Mononuclear cell (primary cell): ENCODE results near the gene MICAL2. TPM values are rescaled to one million over a fixed set of nuclear protein-coding genes. Genes with fewer than 3 reads are reported as not detected.

Experiments
- H3K27me3 ChIP-seq: 2 replicates; pipeline ENCODE4 v1.6.0; 2011; ENCODE audit warnings: low read length, control low read depth; ENCODE audit not compliant: insufficient read depth
- H3K4me1 ChIP-seq: 2 replicates; pipeline ENCODE4 v1.5.1; 2011; ENCODE audit warnings: mild to moderate bottlenecking, low read length, control low read depth; ENCODE audit not compliant: insufficient read depth
- H3K4me3 ChIP-seq: 2 replicates; pipeline ENCODE4 v1.5.1; 2011; ENCODE audit warnings: mild to moderate bottlenecking, low read length, moderate library complexity
- H3K9me3 ChIP-seq: 2 replicates; pipeline ENCODE4 v1.5.1; 2011; ENCODE audit warnings: low read depth, mild to moderate bottlenecking, control low read depth, low read length
- total RNA-seq: library from RNA; depleted of rRNA; stranded (reverse); fragments of >200 nt; gene quantifications from one replicate; pipeline ENCODE4 v1.2.3, GENCODE V29; 2012

The MICAL2 gene
- total RNA-seq, 1 donor: 14.5 TPM

DNA sequence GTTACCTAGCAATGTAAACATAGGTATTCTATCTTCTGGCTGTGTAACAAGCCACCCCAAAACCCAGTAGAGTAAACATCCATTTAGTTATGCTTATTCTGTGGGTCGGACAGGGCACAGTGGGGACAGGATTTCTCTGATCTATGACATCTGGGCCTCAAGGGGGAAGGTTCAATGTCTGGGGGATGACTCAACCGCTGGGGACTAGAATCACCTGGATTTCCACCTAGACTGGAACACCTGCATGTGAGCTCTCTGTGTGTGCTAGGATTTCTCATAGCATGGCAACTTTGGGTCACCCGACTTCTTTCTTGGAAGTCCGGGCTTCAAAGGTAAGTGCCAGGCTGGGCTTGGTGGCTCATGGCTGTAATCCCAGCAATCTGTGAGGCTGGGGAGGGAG, 36.5 kb upstream of the MICAL2 start:
- no peaks in the 10 kb centered on the region for H3K27me3 ChIP-seq
- no peaks in the 10 kb centered on the region for H3K4me1 ChIP-seq
- no peaks in the 10 kb centered on the region for H3K9me3 ChIP-seq
- no peak overlapping the region for H3K4me3 ChIP-seq

GRCh38 chr11:12074529-12075195, 35.7 kb upstream of the MICAL2 start:
- Histone ChIP-seq H3K4me1 (no peaks in the 10 kb centered on the region), H3K4me3 (no peak overlapping the region), H3K9me3 (no peaks in the 10 kb centered on the region), H3K27me3 (no peaks in the 10 kb centered on the region)

- Histone ChIP-seq H3K4me3 (no peak overlapping the region), H3K27me3 (no peaks in the 10 kb centered on the region), H3K4me1 (no peaks in the 10 kb centered on the region), H3K9me3 (no peaks in the 10 kb centered on the region)
Observed at GRCh38 chr11:12075291-12075690, 35.1 kb upstream of the MICAL2 start.

DNA sequence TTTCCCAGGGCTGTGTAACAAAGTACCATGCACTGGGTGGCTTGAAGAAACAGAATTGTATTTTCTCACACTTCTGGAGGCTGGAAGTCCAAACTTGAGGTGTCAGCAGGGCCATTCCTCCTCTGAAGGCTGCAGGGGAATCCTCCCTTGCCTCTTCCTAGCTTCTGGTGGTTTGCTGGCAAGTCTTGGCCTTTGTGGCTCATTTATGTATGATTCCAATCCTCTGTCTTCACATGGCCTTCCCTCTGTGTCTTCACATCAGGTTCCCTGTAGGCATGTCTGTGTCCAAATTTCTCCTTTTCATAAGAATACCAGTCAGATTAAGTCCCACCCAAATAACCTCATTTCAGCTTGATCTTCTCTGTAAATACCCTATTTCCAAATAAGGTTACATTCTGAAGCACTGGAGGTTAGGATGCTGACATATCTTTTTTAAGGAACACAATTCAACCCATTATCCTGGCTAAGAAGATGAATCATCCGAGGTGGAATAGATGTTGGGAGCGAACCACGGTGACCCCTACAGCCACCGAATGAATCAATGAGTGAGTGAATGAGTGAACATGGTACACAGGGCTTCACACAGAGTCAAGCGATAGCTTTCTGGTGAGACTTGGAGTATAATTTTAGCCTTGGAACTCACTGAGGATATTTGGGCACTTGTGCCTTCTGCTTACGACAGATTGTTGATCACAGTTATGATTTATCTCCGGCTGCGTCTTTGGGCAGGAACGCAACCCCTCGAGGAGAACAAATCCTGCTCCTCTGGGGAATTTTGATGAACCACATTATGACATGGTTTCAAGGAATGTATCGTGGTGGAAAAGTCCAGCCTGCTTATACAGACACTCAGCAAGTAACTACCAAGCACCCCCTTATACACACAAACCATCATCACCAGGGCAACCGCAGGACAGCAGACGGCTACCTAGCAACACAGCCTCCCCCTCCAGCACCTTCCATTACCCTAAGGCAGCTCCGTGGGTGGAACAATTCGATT, 34.3 kb upstream of the MICAL2 start:
- no peaks in the 10 kb centered on the region for H3K27me3 ChIP-seq
- no peaks in the 10 kb centered on the region for H3K9me3 ChIP-seq
- no peaks in the 10 kb centered on the region for H3K4me1 ChIP-seq
- no peak overlapping the region for H3K4me3 ChIP-seq

- Histone ChIP-seq H3K27me3 (no peaks in the 10 kb centered on the region), H3K4me3 (no peak overlapping the region), H3K4me1 (no peaks in the 10 kb centered on the region), H3K9me3 (no peaks in the 10 kb centered on the region)
Observed at GRCh38 chr11:12076840-12077534, 33.4 kb upstream of the MICAL2 start.

DNA sequence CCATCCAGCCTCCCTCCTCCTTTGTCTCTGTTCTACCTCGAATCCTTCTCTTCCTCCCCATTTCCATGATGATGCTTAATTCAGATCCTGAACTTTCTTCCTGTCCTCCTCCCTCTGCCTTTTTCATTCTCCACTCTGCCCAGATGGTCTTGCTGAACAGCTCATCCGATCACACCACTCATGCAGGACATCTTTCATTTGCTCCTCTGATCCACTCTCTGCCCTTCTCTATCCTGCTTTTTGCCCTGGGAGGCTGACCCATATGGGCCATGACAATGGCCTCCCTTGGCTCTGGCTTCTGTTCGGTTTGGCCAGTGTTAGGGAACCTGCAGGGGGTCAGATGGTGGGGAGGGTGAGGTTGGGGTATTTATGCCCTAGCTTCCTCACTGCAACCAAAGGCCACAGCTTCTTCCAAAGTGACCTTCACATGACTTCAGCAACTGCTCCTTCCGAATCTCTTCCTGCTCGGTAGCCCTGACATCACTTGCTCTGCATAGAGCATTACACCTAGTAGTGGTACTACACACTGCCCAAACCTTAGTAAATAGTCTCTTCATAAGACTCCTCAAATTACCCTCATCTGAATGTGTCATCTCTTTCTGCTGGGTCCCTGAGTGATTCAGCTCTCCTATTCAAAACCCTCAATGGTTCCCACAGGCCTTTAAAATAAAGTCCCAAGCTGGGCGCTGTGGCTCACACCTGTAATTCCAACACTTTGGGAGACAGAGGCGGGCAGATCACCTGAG, 32.7 kb upstream of the MICAL2 start:
- Histone ChIP-seq H3K9me3 (no peaks in the 10 kb centered on the region), H3K4me3 (no peak overlapping the region), H3K4me1 (no peaks in the 10 kb centered on the region), H3K27me3 (no peaks in the 10 kb centered on the region)

- no peaks in the 10 kb centered on the region for H3K9me3 ChIP-seq
Observed at GRCh38 chr11:12079726-12080556, 30.4 kb upstream of the MICAL2 start.

GRCh38 chr11:12083380-12083779, 27.0 kb upstream of the MICAL2 start:
- no peaks in the 10 kb centered on the region for H3K9me3 ChIP-seq
- no peak overlapping the region for H3K4me3 ChIP-seq
- no peaks in the 10 kb centered on the region for H3K27me3 ChIP-seq
- H3K4me1 ChIP-seq: peaks cover 33% of the 10 kb centered on the region

More at GRCh38 chr11:12079726-12080556, 30.4 kb upstream of the MICAL2 start:
- Histone ChIP-seq H3K4me1 (no peaks in the 10 kb centered on the region), H3K4me3 (no peak overlapping the region), H3K27me3 (no peaks in the 10 kb centered on the region)

DNA sequence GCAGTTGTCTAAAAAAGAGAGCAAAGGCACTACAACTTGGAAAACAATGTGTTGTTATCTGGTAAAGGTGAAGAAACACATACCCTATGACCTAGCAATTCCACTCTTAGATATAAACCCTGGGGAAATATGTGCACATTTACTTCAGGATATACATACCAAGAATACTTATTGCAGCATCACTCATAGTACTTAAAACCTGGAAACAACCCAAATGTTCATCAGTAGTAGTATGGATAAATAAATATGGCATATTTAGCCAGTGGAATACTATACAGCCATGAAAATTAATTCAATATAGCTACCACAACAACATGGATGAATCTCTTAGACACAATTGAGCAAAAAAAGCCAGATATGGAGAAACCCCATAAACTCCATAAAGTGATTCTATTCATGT, 26.1 kb upstream of the MICAL2 start:
- Histone ChIP-seq H3K4me1 (peaks cover 42% of the 10 kb centered on the region), H3K4me3 (no peak overlapping the region), H3K9me3 (no peaks in the 10 kb centered on the region), H3K27me3 (no peaks in the 10 kb centered on the region)

- Histone ChIP-seq H3K27me3 (no peaks in the 10 kb centered on the region), H3K4me3 (no peak overlapping the region), H3K4me1 (peaks cover 55% of the 10 kb centered on the region), H3K9me3 (no peaks in the 10 kb centered on the region)
Observed at GRCh38 chr11:12085371-12086251, 24.8 kb upstream of the MICAL2 start.

GRCh38 chr11:12086271-12087074, 23.9 kb upstream of the MICAL2 start:
- Histone ChIP-seq H3K4me1 (peaks cover 64% of the 10 kb centered on the region), H3K4me3 (no peak overlapping the region), H3K9me3 (no peaks in the 10 kb centered on the region), H3K27me3 (no peaks in the 10 kb centered on the region)

- Histone ChIP-seq H3K9me3 (no peaks in the 10 kb centered on the region), H3K27me3 (no peaks in the 10 kb centered on the region), H3K4me3 (no peak overlapping the region), H3K4me1 (peaks cover 73% of the 10 kb centered on the region)
Observed at GRCh38 chr11:12087075-12088004, 23.1 kb upstream of the MICAL2 start.
